Renal cortical epithelial cell (primary cell): Measurements from ENCODE around the gene ZDHHC14. TPM values are rescaled to one million over a fixed set of nuclear protein-coding genes. Genes with fewer than 3 reads are reported as not detected.
A peak's percentile ranks its signal among the peaks of the same experiment; 100 is the strongest.

Experiments used
- DNase-seq: peaks from one replicate; pipeline ENCODE4 v3.0.0-alpha.2; 2011; ENCODE audit warnings: low read depth
- total RNA-seq: library from RNA; depleted of rRNA; stranded (reverse); fragments of >200 nt; gene quantifications from 2 replicates; pipeline ENCODE4 v1.2.3, GENCODE V29; 2014

ZDHHC14 gene
- total RNA-seq, 1 donor from 2014 or later = 5.3 TPM

GRCh38 chr6:157615951-157616350 is 235.0 kb downstream of the ZDHHC14 start:
- no peak for DNase-seq

GRCh38 chr6:157620944-157621343 is 240.0 kb downstream of the ZDHHC14 start:
- DNase-seq = peak; percentile 76

- no peak for DNase-seq
These were observed 240.4 kb downstream of the ZDHHC14 start for GRCh38 chr6:157621406-157621805.

GRCh38 chr6:157622427-157622826 is 241.4 kb downstream of the ZDHHC14 start:
- DNase-seq = no peak

GRCh38 chr6:157625111-157625510 is 244.1 kb downstream of the ZDHHC14 start:
- DNase-seq = no peak

- DNase-seq = no peak
These were observed 244.8 kb downstream of the ZDHHC14 start for GRCh38 chr6:157625764-157626163.

- DNase-seq = no peak
These were observed 246.4 kb downstream of the ZDHHC14 start for GRCh38 chr6:157627195-157627966.

- DNase-seq = no peak
These were observed 247.5 kb downstream of the ZDHHC14 start for GRCh38 chr6:157628463-157628862.

GRCh38 chr6:157629220-157629619 is 248.2 kb downstream of the ZDHHC14 start:
- no peak for DNase-seq

GRCh38 chr6:157630463-157631080 is 249.6 kb downstream of the ZDHHC14 start:
- DNase-seq = no peak

- no peak for DNase-seq
These were observed 250.4 kb downstream of the ZDHHC14 start for GRCh38 chr6:157631412-157631811.

- DNase-seq = no peak
These were observed 251.0 kb downstream of the ZDHHC14 start for GRCh38 chr6:157631838-157632614.

- peak; percentile 16 for DNase-seq
These were observed 251.8 kb downstream of the ZDHHC14 start for GRCh38 chr6:157632821-157633220.

GRCh38 chr6:157634546-157634945 is 253.6 kb downstream of the ZDHHC14 start:
- DNase-seq = no peak

- no peak for DNase-seq
These were observed 254.6 kb downstream of the ZDHHC14 start for GRCh38 chr6:157635388-157636244.

GRCh38 chr6:157637516-157637915 is 256.5 kb downstream of the ZDHHC14 start:
- DNase-seq = no peak

GRCh38 chr6:157637941-157638662 is 257.1 kb downstream of the ZDHHC14 start:
- no peak for DNase-seq

GRCh38 chr6:157638779-157639178 is 257.8 kb downstream of the ZDHHC14 start:
- DNase-seq = no peak

GRCh38 chr6:157640746-157641451 is 259.9 kb downstream of the ZDHHC14 start:
- DNase-seq = no peak

GRCh38 chr6:157641837-157642236 is 260.8 kb downstream of the ZDHHC14 start:
- no peak for DNase-seq
